ENCODE results near the gene CTXND1. TPM values are rescaled to one million over a fixed set of nuclear protein-coding genes. Genes with fewer than 3 reads are reported as not detected.
"Not testable (repeated sequence)": the region's sequence is repeated elsewhere in the genome, so short reads cannot be mapped to it uniquely, and the experiment has no call there.

Gene CTXND1
- total and polyA plus RNA-seq, 2 experiments from 2014 or later, result not detected

DNA sequence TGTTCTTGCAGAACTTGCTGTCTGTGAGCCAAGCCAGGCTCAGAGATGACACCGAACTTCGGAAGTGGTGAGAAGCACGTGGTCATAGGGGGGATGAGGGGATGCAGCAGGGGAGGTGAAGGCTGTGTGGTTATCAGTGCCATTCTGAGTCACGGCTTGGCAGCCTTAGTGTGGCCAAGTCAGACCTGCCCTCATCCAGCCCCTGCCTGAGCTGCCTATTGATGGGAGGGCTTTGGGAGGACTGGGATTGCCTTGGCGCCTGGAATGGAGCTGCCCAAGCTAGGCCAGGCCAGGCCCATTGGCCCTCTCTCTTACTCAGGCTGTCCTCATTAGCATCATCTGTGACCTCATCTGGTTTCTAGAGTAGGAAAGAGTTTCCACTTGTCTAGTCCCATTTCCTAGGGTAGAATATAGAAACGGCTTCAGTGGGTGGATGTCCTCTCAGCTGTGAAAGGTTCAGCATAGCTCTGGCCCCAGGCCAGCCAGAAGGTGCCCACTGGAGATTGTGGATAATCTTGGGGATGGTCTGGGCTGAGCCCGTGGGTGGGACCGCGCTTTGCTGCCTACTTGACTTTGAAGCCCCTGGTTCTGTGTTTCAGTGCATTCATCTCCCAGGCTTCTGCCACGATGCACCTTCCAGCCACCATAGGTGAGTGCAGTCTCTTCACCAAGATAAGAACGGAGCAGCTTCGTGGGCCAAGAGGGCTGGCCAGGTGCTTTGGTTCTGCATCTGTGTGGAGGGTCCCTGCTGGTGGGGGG, 92.0 kb downstream of the CTXND1 start:
- peak overlapping the region; percentile 24; the same call in 1 of the 2 replicates for H3K9ac ChIP-seq
- peak; percentile 55 for DNase-seq
- no peaks in the 10 kb centered on the region for H4K20me1 ChIP-seq (ENCODE audit: insufficient read depth)
- no peaks in the 10 kb centered on the region for H3K9me3 ChIP-seq (ENCODE audit: low read depth)
- peaks cover 6% of the 10 kb centered on the region; the same call in 1 of the 2 replicates for H3K79me2 ChIP-seq (ENCODE audit: insufficient read depth)
- no peak for TF ChIP-seq EZH2phosphoT487 (IDR thresholded peaks at IDR 0.05; ENCODE audit: insufficient read depth, low read depth)
- TF ChIP-seq EZH2 (IDR thresholded peaks at IDR 0.05; ENCODE audit: insufficient read depth, poor library complexity, severe bottlenecking), result no peak
- peak overlapping the region; percentile 80; the same call in 1 of the 2 replicates for H2AFZ ChIP-seq
- peak overlapping the region; percentile 82 for H3K27ac ChIP-seq
- in situ Hi-C loops (cut with MboI), result no loop called here
- H3F3A ChIP-seq (ENCODE audit: insufficient read depth), result peaks cover 12% of the 10 kb centered on the region; the same call in 1 of the 2 replicates
- no peaks in the 10 kb centered on the region for H3K9me2 ChIP-seq (ENCODE audit: insufficient read depth)
- WGBS, 2 experiments (ENCODE audit: low coverage in 1 of 2, low lambda C conversion rate in 2 of 2, missing lambda C conversion rate in 2 of 2), result 77 to 81% methylated on average over 12 of the region's 12 CpGs
- no peaks in the 10 kb centered on the region for H3K27me3 ChIP-seq (replicated peaks; ENCODE audit: insufficient read depth)
- H3K4me2 ChIP-seq (ENCODE audit: unreplicated experiment), result peak overlapping the region; percentile 40
- H3K4me1 ChIP-seq (ENCODE audit: insufficient read depth), result peaks cover 16% of the 10 kb centered on the region
- H3K36me3 ChIP-seq (ENCODE audit: low read depth), result no peaks in the 10 kb centered on the region; the same call in 1 of the 2 replicates
- no peak overlapping the region for H3K4me3 ChIP-seq

DNA sequence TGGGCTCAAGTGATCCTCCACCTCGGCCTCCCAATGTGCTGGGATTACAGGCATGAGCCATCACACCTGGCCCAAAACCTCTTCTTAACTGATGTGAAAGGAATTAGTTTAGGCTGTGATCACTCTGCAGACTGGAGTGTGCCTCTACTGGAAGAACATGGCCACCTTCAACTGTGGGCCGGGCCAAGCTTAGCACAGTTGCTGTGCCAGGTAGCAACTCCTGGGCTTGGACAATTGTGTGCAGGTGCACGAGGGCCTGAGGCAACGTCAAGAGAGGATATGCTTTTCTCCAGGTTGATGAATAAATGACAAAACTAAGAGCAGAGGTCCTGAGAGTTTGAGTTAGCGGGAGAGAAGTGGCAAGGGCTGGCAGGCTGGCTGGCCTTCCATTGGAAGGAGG, 92.7 kb downstream of the CTXND1 start:
- in situ Hi-C loops (cut with MboI), result no loop called here
- WGBS, 2 experiments (ENCODE audit: low coverage in 1 of 2, low lambda C conversion rate in 2 of 2, missing lambda C conversion rate in 2 of 2), result 95 to 98% methylated on average over 5 of the region's 5 CpGs

DNA sequence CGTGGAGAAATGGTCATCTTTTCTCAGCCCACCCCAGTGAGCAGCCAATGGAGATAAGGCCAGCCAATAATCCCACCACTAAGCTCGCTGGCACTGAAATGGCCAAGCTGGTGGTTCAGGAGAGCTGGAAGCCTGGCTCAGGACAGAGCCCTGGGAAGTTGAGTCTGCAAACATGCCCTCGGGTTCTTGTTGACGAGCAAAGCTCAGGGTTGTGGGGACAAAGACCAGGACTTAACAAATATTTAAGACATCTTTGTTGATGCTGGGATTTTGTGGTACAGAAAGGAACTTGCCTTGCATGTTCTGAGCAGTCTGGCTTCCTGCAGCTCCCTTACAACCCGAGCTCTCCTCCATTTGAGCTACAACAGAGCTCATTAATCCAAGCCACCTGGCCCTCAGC, 94.8 kb downstream of the CTXND1 start:
- H3K9me2 ChIP-seq (ENCODE audit: insufficient read depth), result no peaks in the 10 kb centered on the region
- no peak overlapping the region for H3K27ac ChIP-seq
- no peak for TF ChIP-seq EZH2 (IDR thresholded peaks at IDR 0.05; ENCODE audit: insufficient read depth, poor library complexity, severe bottlenecking)
- TF ChIP-seq EZH2phosphoT487 (IDR thresholded peaks at IDR 0.05; ENCODE audit: insufficient read depth, low read depth), result no peak
- no peak for DNase-seq
- WGBS, 2 experiments (ENCODE audit: low coverage in 1 of 2, low lambda C conversion rate in 2 of 2, missing lambda C conversion rate in 2 of 2), result 94 to 95% methylated on average over 5 of the region's 5 CpGs
- peaks cover 23% of the 10 kb centered on the region for H3K4me1 ChIP-seq (ENCODE audit: insufficient read depth)
- no peak overlapping the region for H3K9ac ChIP-seq
- H4K20me1 ChIP-seq (ENCODE audit: insufficient read depth), result no peaks in the 10 kb centered on the region
- peaks cover 17% of the 10 kb centered on the region; the same call in 1 of the 2 replicates for H3K79me2 ChIP-seq (ENCODE audit: insufficient read depth)
- no peak overlapping the region for H3K4me2 ChIP-seq (ENCODE audit: unreplicated experiment)
- H3K36me3 ChIP-seq (ENCODE audit: low read depth), result no peaks in the 10 kb centered on the region; the same call in 1 of the 2 replicates
- in situ Hi-C loops (cut with MboI), result no loop called here
- H2AFZ ChIP-seq, result no peak overlapping the region
- no peaks in the 10 kb centered on the region for H3K9me3 ChIP-seq (ENCODE audit: low read depth)
- H3F3A ChIP-seq (ENCODE audit: insufficient read depth), result peaks cover 12% of the 10 kb centered on the region; the same call in 1 of the 2 replicates
- H3K4me3 ChIP-seq, result no peak overlapping the region
- H3K27me3 ChIP-seq (replicated peaks; ENCODE audit: insufficient read depth), result no peaks in the 10 kb centered on the region

More for the DNA sequence above, 92.7 kb downstream of the CTXND1 start:
- Histone ChIP-seq H3K27ac (0 out of 2 replicates have a peak overlapping the region, but pooled peaks have one; percentile 82), H3K4me3 (no peak overlapping the region), H4K20me1 (ENCODE audit: insufficient read depth) (no peaks in the 10 kb centered on the region), H3K9me2 (ENCODE audit: insufficient read depth) (no peaks in the 10 kb centered on the region), H3F3A (ENCODE audit: insufficient read depth) (peaks cover 12% of the 10 kb centered on the region; the same call in 1 of the 2 replicates), H3K4me1 (ENCODE audit: insufficient read depth) (peaks cover 16% of the 10 kb centered on the region), H3K9me3 (ENCODE audit: low read depth) (no peaks in the 10 kb centered on the region), H3K36me3 (ENCODE audit: low read depth) (no peaks in the 10 kb centered on the region; the same call in 1 of the 2 replicates), H3K79me2 (ENCODE audit: insufficient read depth) (peaks cover 13% of the 10 kb centered on the region; the same call in 1 of the 2 replicates), H3K4me2 (ENCODE audit: unreplicated experiment) (no peak overlapping the region), H3K27me3 (replicated peaks; ENCODE audit: insufficient read depth) (no peaks in the 10 kb centered on the region), H2AFZ (no peak overlapping the region), H3K9ac (no peak overlapping the region)
- TF ChIP-seq EZH2phosphoT487 (IDR thresholded peaks at IDR 0.05; ENCODE audit: insufficient read depth, low read depth), result no peak
- TF ChIP-seq EZH2 (IDR thresholded peaks at IDR 0.05; ENCODE audit: insufficient read depth, poor library complexity, severe bottlenecking), result no peak
- DNase-seq, result no peak

DNA sequence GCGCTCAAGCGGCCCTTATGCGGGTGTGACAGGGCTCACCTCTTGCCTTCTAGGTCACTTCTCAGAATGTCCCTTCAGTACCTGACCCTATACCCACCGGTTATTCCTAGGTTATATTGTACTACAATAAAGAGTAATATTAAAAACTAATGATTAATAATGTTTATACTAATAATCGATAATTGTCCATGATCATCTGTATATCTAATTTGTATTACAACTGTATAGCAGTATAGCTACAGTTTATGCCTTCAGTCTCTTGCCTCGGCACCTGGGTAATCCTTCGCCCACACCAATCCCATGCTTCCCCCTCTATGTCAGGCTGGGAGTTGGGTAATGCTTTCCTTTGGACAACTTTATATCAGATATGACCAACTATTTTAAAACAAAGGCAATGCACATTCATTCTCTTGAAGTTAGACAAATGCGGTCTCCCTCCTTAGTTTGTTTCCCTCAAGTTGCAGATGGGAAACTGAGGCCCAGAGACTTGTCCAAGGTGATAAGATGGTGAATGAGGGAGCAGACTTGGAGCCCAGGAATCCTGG, 95.8 kb downstream of the CTXND1 start:
- peaks cover 20% of the 10 kb centered on the region for H3F3A ChIP-seq (ENCODE audit: insufficient read depth)
- TF ChIP-seq EZH2phosphoT487 (IDR thresholded peaks at IDR 0.05; ENCODE audit: insufficient read depth, low read depth) (no peak), EZH2 (IDR thresholded peaks at IDR 0.05; ENCODE audit: insufficient read depth, poor library complexity, severe bottlenecking) (no peak)
- peaks cover 23% of the 10 kb centered on the region for H3K4me1 ChIP-seq (ENCODE audit: insufficient read depth)
- H3K27me3 ChIP-seq (replicated peaks; ENCODE audit: insufficient read depth), result no peaks in the 10 kb centered on the region
- H3K36me3 ChIP-seq (ENCODE audit: low read depth), result no peaks in the 10 kb centered on the region; the same call in 1 of the 2 replicates
- in situ Hi-C loops (cut with MboI), result no loop called here
- no peaks in the 10 kb centered on the region for H3K9me3 ChIP-seq (ENCODE audit: low read depth)
- no peaks in the 10 kb centered on the region for H4K20me1 ChIP-seq (ENCODE audit: insufficient read depth)
- H3K4me3 ChIP-seq, result no peak overlapping the region
- no peaks in the 10 kb centered on the region for H3K9me2 ChIP-seq (ENCODE audit: insufficient read depth)
- H2AFZ ChIP-seq, result no peak overlapping the region
- peaks cover 17% of the 10 kb centered on the region; the same call in 1 of the 2 replicates for H3K79me2 ChIP-seq (ENCODE audit: insufficient read depth)
- no peak overlapping the region for H3K9ac ChIP-seq
- no peak overlapping the region for H3K4me2 ChIP-seq (ENCODE audit: unreplicated experiment)
- WGBS, 2 experiments (ENCODE audit: low coverage in 1 of 2, low lambda C conversion rate in 2 of 2, missing lambda C conversion rate in 2 of 2), result 95 to 96% methylated on average over 8 of the region's 8 CpGs
- DNase-seq, result no peak
- no peak overlapping the region for H3K27ac ChIP-seq

DNA sequence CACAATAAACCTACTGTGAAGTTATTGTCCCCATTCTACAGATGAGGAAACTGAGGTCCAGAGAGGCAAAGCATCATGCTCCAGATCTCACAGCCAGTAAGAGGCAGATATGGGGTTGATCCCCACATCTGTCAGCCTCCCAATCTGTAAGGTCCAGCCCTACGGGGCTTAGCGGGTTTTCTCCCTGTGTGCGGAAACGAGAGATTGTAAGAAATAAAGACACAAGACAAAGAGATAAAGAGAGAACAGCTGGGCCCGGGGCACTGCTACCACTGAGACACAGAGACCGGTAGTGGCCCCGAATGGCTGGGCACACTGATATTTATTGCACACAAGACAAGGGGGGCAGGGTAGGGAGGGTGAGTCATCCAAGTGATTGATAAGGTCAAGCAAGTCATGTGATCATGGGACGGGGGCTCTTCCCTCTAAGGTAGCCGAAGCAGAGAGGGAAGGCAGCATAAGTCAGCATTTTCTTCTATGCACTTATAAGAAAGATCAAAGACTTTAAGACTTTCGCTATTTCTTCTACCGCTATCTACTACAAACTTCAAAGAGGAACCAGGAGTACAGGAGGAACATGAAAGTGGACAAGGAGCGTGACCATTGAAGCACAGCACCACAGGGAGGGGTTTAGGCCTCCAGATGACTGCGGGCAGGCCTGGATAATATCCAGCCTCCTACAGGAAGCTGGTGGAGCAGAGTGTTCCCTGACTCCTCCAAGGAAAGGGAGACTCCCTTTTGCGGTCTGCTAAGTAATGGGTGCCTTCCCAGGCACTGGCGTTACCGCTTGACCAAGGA, 96.4 kb downstream of the CTXND1 start:
- peaks cover 20% of the 10 kb centered on the region for H3F3A ChIP-seq (ENCODE audit: insufficient read depth)
- H4K20me1 ChIP-seq (ENCODE audit: insufficient read depth); H3K27me3 ChIP-seq (replicated peaks; ENCODE audit: insufficient read depth); H3K9me3 ChIP-seq (ENCODE audit: low read depth); DNase-seq; H3K4me2 ChIP-seq (ENCODE audit: unreplicated experiment); H3K36me3 ChIP-seq (ENCODE audit: low read depth); H3K27ac ChIP-seq; H3K4me3 ChIP-seq; H2AFZ ChIP-seq; H3K9ac ChIP-seq; H3K9me2 ChIP-seq (ENCODE audit: insufficient read depth); in situ Hi-C loops (cut with MboI): not testable (repeated sequence)
- H3K79me2 ChIP-seq (ENCODE audit: insufficient read depth), result peaks cover 17% of the 10 kb centered on the region; the same call in 1 of the 2 replicates
- WGBS, 2 experiments (ENCODE audit: low coverage in 1 of 2, low lambda C conversion rate in 2 of 2, missing lambda C conversion rate in 2 of 2), result 79 to 80% methylated on average over 16 of the region's 16 CpGs
- H3K4me1 ChIP-seq (ENCODE audit: insufficient read depth), result peaks cover 17% of the 10 kb centered on the region

Data from GM23248 (cell line).